ENCODE results near the gene STAT2.

The STAT2 gene

GRCh38 chr12:56317675-56318074 lies 42.2 kb downstream of the STAT2 start:
- no peak overlapping the region for H3K4me2 ChIP-seq (ENCODE audit: low read depth, low read length, poor library complexity, severe bottlenecking)
- peaks cover 20% of the 10 kb centered on the region for H3K79me2 ChIP-seq (ENCODE audit: insufficient read depth, low read length)
- H3F3A ChIP-seq (ENCODE audit: low read depth): no peaks in the 10 kb centered on the region
- no peak overlapping the region for H3K4me3 ChIP-seq (ENCODE audit: low read length, poor library complexity, severe bottlenecking)
- no peaks in the 10 kb centered on the region for H3K36me3 ChIP-seq (ENCODE audit: insufficient read depth, low read length)
- no peaks in the 10 kb centered on the region for H4K20me1 ChIP-seq (ENCODE audit: insufficient read depth, low read length, poor library complexity, severe bottlenecking)
- no peaks in the 10 kb centered on the region for H3K27me3 ChIP-seq (ENCODE audit: insufficient read depth, low read length, poor library complexity, severe bottlenecking)
- no peaks in the 10 kb centered on the region for H3K9me3 ChIP-seq (ENCODE audit: insufficient read depth, low read depth, low read length)
- peaks cover 14% of the 10 kb centered on the region for H3K4me1 ChIP-seq (ENCODE audit: insufficient read depth, low read length, poor library complexity, severe bottlenecking)
- no peak overlapping the region for H3K9ac ChIP-seq (ENCODE audit: low read depth, low read length, poor library complexity, severe bottlenecking)
- no peak overlapping the region for H2AFZ ChIP-seq (ENCODE audit: low read length)
- no peaks in the 10 kb centered on the region for H3K9me2 ChIP-seq (replicated peaks; ENCODE audit: low read depth, low read length)
- TF ChIP-seq EZH2phosphoT487 (IDR thresholded peaks at IDR 0.05; ENCODE audit: borderline replicate concordance): no peak
- peak; percentile 40 for TF ChIP-seq CTCF (conservative IDR thresholded peaks at IDR 0.05; ENCODE audit: low read length)

GRCh38 chr12:56315622-56316473 lies 44.1 kb downstream of the STAT2 start, which contains the start of gene CNPY2:
CNPY2 (minus strand) TSS chr12:56315988; CDS start chr12:56315217, 771 bp downstream.
- H3K79me2 ChIP-seq (ENCODE audit: insufficient read depth, low read length): peaks cover 20% of the 10 kb centered on the region
- no peaks in the 10 kb centered on the region for H3K36me3 ChIP-seq (ENCODE audit: insufficient read depth, low read length)
- H3K9me3 ChIP-seq (ENCODE audit: insufficient read depth, low read depth, low read length): no peaks in the 10 kb centered on the region
- H3K27me3 ChIP-seq (ENCODE audit: insufficient read depth, low read length, poor library complexity, severe bottlenecking): no peaks in the 10 kb centered on the region
- H3K4me1 ChIP-seq (ENCODE audit: insufficient read depth, low read length, poor library complexity, severe bottlenecking): peaks cover 14% of the 10 kb centered on the region
- H2AFZ ChIP-seq (ENCODE audit: low read length): peak within 1 kb of the TSS; percentile 98
- TF ChIP-seq EZH2phosphoT487 (IDR thresholded peaks at IDR 0.05; ENCODE audit: borderline replicate concordance) (no peak), CTCF (conservative IDR thresholded peaks at IDR 0.05; ENCODE audit: low read length) (no peak)
- H3K9me2 ChIP-seq (replicated peaks; ENCODE audit: low read depth, low read length): no peaks in the 10 kb centered on the region
- H3F3A ChIP-seq (ENCODE audit: low read depth): no peaks in the 10 kb centered on the region
- H3K4me2 ChIP-seq (ENCODE audit: low read depth, low read length, poor library complexity, severe bottlenecking): peak within 1 kb of the TSS; percentile 93
- peak within 1 kb of the TSS; percentile 97 for H3K9ac ChIP-seq (ENCODE audit: low read depth, low read length, poor library complexity, severe bottlenecking)
- no peaks in the 10 kb centered on the region for H4K20me1 ChIP-seq (ENCODE audit: insufficient read depth, low read length, poor library complexity, severe bottlenecking)
- H3K4me3 ChIP-seq (ENCODE audit: low read length, poor library complexity, severe bottlenecking): peak within 1 kb of the TSS; percentile 100

- Histone ChIP-seq H3K27me3 (ENCODE audit: insufficient read depth, low read length, poor library complexity, severe bottlenecking) (no peaks in the 10 kb centered on the region), H3K4me1 (ENCODE audit: insufficient read depth, low read length, poor library complexity, severe bottlenecking) (peaks cover 14% of the 10 kb centered on the region), H3K4me3 (ENCODE audit: low read length, poor library complexity, severe bottlenecking) (peak overlapping the region; percentile 100), H3K9me3 (ENCODE audit: insufficient read depth, low read depth, low read length) (no peaks in the 10 kb centered on the region), H3F3A (ENCODE audit: low read depth) (no peaks in the 10 kb centered on the region), H2AFZ (ENCODE audit: low read length) (peak overlapping the region; percentile 98), H3K9me2 (replicated peaks; ENCODE audit: low read depth, low read length) (no peaks in the 10 kb centered on the region), H3K79me2 (ENCODE audit: insufficient read depth, low read length) (peaks cover 20% of the 10 kb centered on the region), H3K4me2 (ENCODE audit: low read depth, low read length, poor library complexity, severe bottlenecking) (peak overlapping the region; percentile 93), H3K9ac (ENCODE audit: low read depth, low read length, poor library complexity, severe bottlenecking) (peak overlapping the region; percentile 97), H4K20me1 (ENCODE audit: insufficient read depth, low read length, poor library complexity, severe bottlenecking) (no peaks in the 10 kb centered on the region), H3K36me3 (ENCODE audit: insufficient read depth, low read length) (no peaks in the 10 kb centered on the region)
- no peak for TF ChIP-seq EZH2phosphoT487 (IDR thresholded peaks at IDR 0.05; ENCODE audit: borderline replicate concordance)
- TF ChIP-seq CTCF (conservative IDR thresholded peaks at IDR 0.05; ENCODE audit: low read length): no peak
These were observed 44.7 kb downstream of the STAT2 start for GRCh38 chr12:56315249-56315621.

Data from Loucy (cell line).